Loucy (cell line): ENCODE data around the gene ZBTB20.

Experiments
- EZH2phosphoT487 ChIP-seq: fragments of 200-600 bp; IDR thresholded peaks from 2 replicates; pipeline ENCODE4 v1.6.1; 2018; ENCODE audit warnings: antibody characterized with exemption, mild to moderate bottlenecking, moderate library complexity, borderline replicate concordance
- TF ChIP-seq, protein P1 (sequence below): fragments of 200-600 bp; sonication (generic); conservative IDR thresholded peaks from 2 replicates; pipeline ENCODE4 v1.5.1; 2014; ENCODE audit warnings: mild to moderate bottlenecking, antibody characterized with exemption, low read length

DNA sequence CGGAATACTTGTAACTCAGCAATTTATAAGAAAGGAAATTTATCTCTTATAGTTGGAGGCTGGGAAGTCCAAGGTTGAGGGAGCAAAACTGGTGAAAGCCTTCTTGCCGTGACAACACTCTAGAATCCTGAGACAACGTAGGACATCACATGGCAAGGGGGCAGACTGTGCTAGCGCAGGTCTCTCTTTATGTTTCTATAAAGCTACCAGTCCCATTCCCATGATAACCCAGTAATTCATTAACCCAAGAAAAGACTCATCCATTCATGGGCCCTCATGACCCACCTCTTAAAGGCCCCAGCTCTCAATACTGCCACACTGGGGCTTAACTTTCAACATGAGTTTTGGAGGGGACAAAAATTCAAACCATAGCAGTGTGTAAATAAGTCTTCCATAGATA is 260.2 kb downstream of the ZBTB20 start:
- TF ChIP-seq, protein P1, sequence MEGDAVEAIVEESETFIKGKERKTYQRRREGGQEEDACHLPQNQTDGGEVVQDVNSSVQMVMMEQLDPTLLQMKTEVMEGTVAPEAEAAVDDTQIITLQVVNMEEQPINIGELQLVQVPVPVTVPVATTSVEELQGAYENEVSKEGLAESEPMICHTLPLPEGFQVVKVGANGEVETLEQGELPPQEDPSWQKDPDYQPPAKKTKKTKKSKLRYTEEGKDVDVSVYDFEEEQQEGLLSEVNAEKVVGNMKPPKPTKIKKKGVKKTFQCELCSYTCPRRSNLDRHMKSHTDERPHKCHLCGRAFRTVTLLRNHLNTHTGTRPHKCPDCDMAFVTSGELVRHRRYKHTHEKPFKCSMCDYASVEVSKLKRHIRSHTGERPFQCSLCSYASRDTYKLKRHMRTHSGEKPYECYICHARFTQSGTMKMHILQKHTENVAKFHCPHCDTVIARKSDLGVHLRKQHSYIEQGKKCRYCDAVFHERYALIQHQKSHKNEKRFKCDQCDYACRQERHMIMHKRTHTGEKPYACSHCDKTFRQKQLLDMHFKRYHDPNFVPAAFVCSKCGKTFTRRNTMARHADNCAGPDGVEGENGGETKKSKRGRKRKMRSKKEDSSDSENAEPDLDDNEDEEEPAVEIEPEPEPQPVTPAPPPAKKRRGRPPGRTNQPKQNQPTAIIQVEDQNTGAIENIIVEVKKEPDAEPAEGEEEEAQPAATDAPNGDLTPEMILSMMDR, result no peak
- TF ChIP-seq EZH2phosphoT487, result no peak
